ENCODE measurements around the gene DCAF12L2.

GRCh38 chrX:126124721-126125120 lies 41.4 kb downstream of the DCAF12L2 start:
- no peak for TF ChIP-seq POLR2AphosphoS5 (IDR thresholded peaks at IDR 0.05; ENCODE audit: low read depth, low read length)
- TF ChIP-seq POLR2A (IDR thresholded peaks at IDR 0.05; ENCODE audit: low read depth, low read length): no peak
- no peak for TF ChIP-seq TAF1 (IDR thresholded peaks at IDR 0.05; ENCODE audit: low read depth, low read length)
- no peak for TF ChIP-seq POU2F2 (IDR thresholded peaks at IDR 0.05; ENCODE audit: low read depth, low read length)
- TF ChIP-seq SPI1 (IDR thresholded peaks at IDR 0.05; ENCODE audit: low read depth, low read length): no peak
